H1 (cell line): ENCODE measurements around the gene NKX2-4. TPM values are rescaled to one million over a fixed set of nuclear protein-coding genes. Genes with fewer than 3 reads are reported as not detected.

Experiments
- CTCF ChIA-PET: fragments of 300-600 bp; sonication (Branson Sonifier 250); formaldehyde crosslinking; loops from one replicate; lab custom pipeline; 2021; ENCODE audit not compliant: partially characterized antibody; lab: Charles Lee
- POLR2A ChIA-PET: fragments of 300-600 bp; sonication (Branson Sonifier 250); formaldehyde crosslinking; loops from one replicate; lab custom pipeline; 2021; ENCODE audit warnings: inconsistent platforms; ENCODE audit not compliant: partially characterized antibody; lab: Charles Lee
- DNase-seq, 2 experiments: peaks; one replicate each; pipeline versions ENCODE4 v3.0.0 to v3.0.0-alpha.2; 2010 to 2022; ENCODE audit warnings: low spot score in 2 of 2, low read depth in 1 of 2, mixed read lengths in 1 of 2
- FAIRE-seq: peaks from 2 replicates; lab custom pipeline; 2011; peaks lifted over from hg19 to GRCh38; lab: Jason Lieb, UNC
- H2AFZ ChIP-seq: 2 replicates; pipeline ENCODE4 v1.8.1; 2012; ENCODE audit warnings: low read length, inconsistent platforms
- H2AK5ac ChIP-seq: 2 replicates; pipeline ENCODE4 v1.6.1; 2013; ENCODE audit warnings: low read depth, low read length
- H2BK120ac ChIP-seq: replicated peaks from 2 replicates; pipeline ENCODE3; 2013; ENCODE audit warnings: low read depth, low read length, inconsistent platforms
- H2BK12ac ChIP-seq: 2 replicates; pipeline ENCODE4 v1.6.1; 2013; ENCODE audit warnings: low read depth, low read length
- H2BK15ac ChIP-seq: 2 replicates; pipeline ENCODE4 v1.6.1; 2013; ENCODE audit warnings: low read length
- H2BK20ac ChIP-seq: 2 replicates; pipeline ENCODE4 v1.6.1; 2013; ENCODE audit warnings: low read length
- H2BK5ac ChIP-seq: 2 replicates; pipeline ENCODE4 v1.6.1; 2013; ENCODE audit warnings: low read depth, low read length
- H3K14ac ChIP-seq: 2 replicates; pipeline ENCODE4 v1.6.1; 2013; ENCODE audit warnings: inconsistent platforms; ENCODE audit not compliant: insufficient read length
- H3K18ac ChIP-seq: 2 replicates; pipeline ENCODE4 v1.6.1; 2013; ENCODE audit warnings: low read length; ENCODE audit errors: extremely low read depth
- H3K23ac ChIP-seq: 2 replicates; pipeline ENCODE4 v1.6.1; 2013; ENCODE audit warnings: inconsistent platforms; ENCODE audit not compliant: insufficient read length
- H3K23me2 ChIP-seq: 2 replicates; pipeline ENCODE4 v1.6.1; 2013; ENCODE audit warnings: low read depth, low read length
- H3K27ac ChIP-seq: 2 replicates; pipeline ENCODE4 v1.6.1; 2011; ENCODE audit warnings: low read depth, low read length, inconsistent platforms
- H3K27me3 ChIP-seq, 4 experiments: replicated peaks in 1 of 4; 1 replicate in 1 of 4; 2 replicates in 3 of 4; pipeline versions ENCODE4 v1.6.1 to v1.8.1; 2011 to 2013; ENCODE audit warnings: low read length in 3 of 4, mild to moderate bottlenecking in 3 of 4, inconsistent platforms in 2 of 4, mixed read lengths in 2 of 4, moderate library complexity in 1 of 4; ENCODE audit not compliant: control insufficient read depth in 3 of 4, insufficient read depth in 3 of 4; ENCODE audit errors: extremely low read depth in 1 of 4
- H3K36me3 ChIP-seq, 4 experiments: 2 replicates each; pipeline versions ENCODE4 v1.6.1 to v1.8.1; 2011 to 2013; ENCODE audit warnings: mild to moderate bottlenecking in 4 of 4, low read length in 3 of 4, moderate library complexity in 2 of 4, control low read depth in 1 of 4, inconsistent platforms in 1 of 4; ENCODE audit not compliant: insufficient read depth in 4 of 4, control insufficient read depth in 2 of 4
- H3K4ac ChIP-seq: replicated peaks from 2 replicates; pipeline ENCODE3; 2013; ENCODE audit warnings: low read length, low read depth, mixed read lengths, inconsistent platforms; ENCODE audit not compliant: insufficient read length
- H3K4me1 ChIP-seq, 4 experiments: replicated peaks in 1 of 4; 1 replicate in 1 of 4; 2 replicates in 3 of 4; pipeline versions ENCODE4 v1.6.1 to v1.8.1; 2011 to 2013; ENCODE audit warnings: low read length in 3 of 4, inconsistent platforms in 2 of 4, mixed read lengths in 1 of 4; ENCODE audit not compliant: insufficient read depth in 4 of 4, control insufficient read depth in 3 of 4
- H3K4me2 ChIP-seq, 2 experiments: 2 replicates each; pipeline versions ENCODE4 v1.6.1 to v1.8.1; 2011 to 2013; ENCODE audit warnings: low read depth in 2 of 2, low read length in 2 of 2, control low read depth in 1 of 2, inconsistent platforms in 1 of 2, mild to moderate bottlenecking in 1 of 2; ENCODE audit not compliant: insufficient read depth in 1 of 2
- H3K4me3 ChIP-seq, 4 experiments: fragments of 200-600, 300-600 bp in 1 of 4; sonication (generic), shearing (Covaris generic), sonication (Bioruptor Twin) in 1 of 4; 2 replicates each; pipeline versions ENCODE4 v1.5.1 to v1.8.1; 2011 to 2016; ENCODE audit warnings: low read length in 4 of 4, low read depth in 3 of 4, control low read depth in 2 of 4, inconsistent platforms in 2 of 4, mild to moderate bottlenecking in 2 of 4, mixed read lengths in 1 of 4, moderate library complexity in 1 of 4; ENCODE audit not compliant: insufficient read depth in 2 of 4; ENCODE audit errors: extremely low read depth in 1 of 4
- H3K56ac ChIP-seq: replicated peaks from 2 replicates; pipeline ENCODE3; 2013; ENCODE audit warnings: low read depth, mild to moderate bottlenecking, mixed read lengths, low read length, inconsistent platforms; ENCODE audit not compliant: insufficient read length
- H3K79me1 ChIP-seq: 2 replicates; pipeline ENCODE4 v1.6.1; 2013; ENCODE audit warnings: low read depth, low read length, control low read depth
- H3K79me2 ChIP-seq, 2 experiments: 2 replicates each; pipeline versions ENCODE4 v1.6.1 to v1.8.1; 2012 to 2013; ENCODE audit warnings: low read length in 2 of 2, mild to moderate bottlenecking in 2 of 2, inconsistent platforms in 1 of 2; ENCODE audit not compliant: insufficient read depth in 2 of 2, control insufficient read depth in 1 of 2
- H3K9ac ChIP-seq, 4 experiments: replicated peaks in 1 of 4; 1 replicate in 1 of 4; 2 replicates in 3 of 4; pipeline versions ENCODE4 v1.6.1 to v1.8.1; 2011 to 2013; ENCODE audit warnings: low read depth in 3 of 4, low read length in 3 of 4, control low read depth in 2 of 4, mild to moderate bottlenecking in 2 of 4, moderate library complexity in 2 of 4, inconsistent platforms in 1 of 4; ENCODE audit errors: extremely low read depth in 1 of 4
- H3K9me3 ChIP-seq, 2 experiments: 2 replicates each; pipeline versions ENCODE4 v1.6.1 to v1.8.1; 2012 to 2013; ENCODE audit warnings: mild to moderate bottlenecking in 2 of 2, moderate library complexity in 2 of 2, control low read depth in 1 of 2, inconsistent platforms in 1 of 2, low read depth in 1 of 2, low read length in 1 of 2, mixed read lengths in 1 of 2; ENCODE audit not compliant: insufficient read depth in 2 of 2
- H4K20me1 ChIP-seq, 2 experiments: replicated peaks in 1 of 2; 2 replicates each; pipeline versions ENCODE3 to v1.8.1; 2011 to 2013; ENCODE audit warnings: inconsistent platforms in 2 of 2, low read length in 2 of 2, mild to moderate bottlenecking in 1 of 2; ENCODE audit not compliant: insufficient read depth in 2 of 2, control insufficient read depth in 1 of 2
- H4K5ac ChIP-seq: 2 replicates; pipeline ENCODE4 v1.6.1; 2013; ENCODE audit warnings: low read length, low read depth, mixed read lengths, inconsistent platforms; ENCODE audit not compliant: insufficient read length
- H4K8ac ChIP-seq: 2 replicates; pipeline ENCODE4 v1.8.0; 2013; ENCODE audit warnings: mild to moderate bottlenecking, moderate library complexity, low read length, inconsistent platforms; ENCODE audit not compliant: insufficient read depth; ENCODE audit errors: extremely low read depth
- H4K91ac ChIP-seq: replicated peaks from 2 replicates; pipeline ENCODE3; 2013; ENCODE audit warnings: low read length, mixed read lengths, inconsistent platforms; ENCODE audit not compliant: insufficient read length
- CHD2 ChIP-seq: IDR thresholded peaks from 2 replicates; pipeline ENCODE4 v1.6.1; 2012; ENCODE audit warnings: low read length, improper control_type of control experiment
- CREB1 ChIP-seq: IDR thresholded peaks from 2 replicates; pipeline ENCODE4 v1.6.1; 2012; ENCODE audit warnings: inconsistent platforms
- E2F6 ChIP-seq: IDR thresholded peaks from 2 replicates; pipeline ENCODE4 v1.6.1; 2012; ENCODE audit warnings: inconsistent platforms
- EP300 ChIP-seq, 2 experiments: IDR thresholded peaks; 1 replicate in 1 of 2; 2 replicates in 1 of 2; pipeline ENCODE4 v1.6.1; 2011 to 2012; ENCODE audit warnings: low read depth in 2 of 2, low read length in 2 of 2, mild to moderate bottlenecking in 2 of 2, borderline replicate concordance in 1 of 2, inconsistent platforms in 1 of 2, moderate library complexity in 1 of 2
- KDM1A ChIP-seq: fragments of 200-600, 300-600 bp; sonication (generic); IDR thresholded peaks from 2 replicates; pipeline ENCODE4 v1.7.1; 2016; ENCODE audit warnings: mild to moderate bottlenecking, low read length, borderline replicate concordance
- KDM4A ChIP-seq: IDR thresholded peaks from one replicate; pipeline ENCODE4 v1.7.1; 2012; ENCODE audit warnings: low read depth, mild to moderate bottlenecking, moderate library complexity, low read length, inconsistent platforms; ENCODE audit not compliant: severe bottlenecking
- MAX ChIP-seq: IDR thresholded peaks from 2 replicates; pipeline ENCODE4 v1.6.1; 2012; ENCODE audit warnings: inconsistent platforms
- RNF2 ChIP-seq: fragments of 200-900, 300-1000 bp; sonication (generic); IDR thresholded peaks from 2 replicates; pipeline ENCODE4 v1.7.1; 2016; ENCODE audit warnings: borderline replicate concordance, low read depth, mild to moderate bottlenecking, antibody characterized with exemption, low read length; ENCODE audit not compliant: poor library complexity, severe bottlenecking; ENCODE audit errors: missing control alignments
- SAP30 ChIP-seq: fragments of 300-600 bp; sonication (generic); IDR thresholded peaks from 2 replicates; pipeline ENCODE4 v1.7.1; 2012; ENCODE audit warnings: low read length, moderate library complexity, mild to moderate bottlenecking, inconsistent platforms; ENCODE audit not compliant: insufficient read depth, insufficient replicate concordance
- TCF12 ChIP-seq: IDR thresholded peaks from 2 replicates; pipeline ENCODE4 v1.6.1; 2011; ENCODE audit warnings: low read depth, mild to moderate bottlenecking, low read length
- WGBS, 2 experiments: shearing (Covaris generic) in 1 of 2; methylation state at CpG; one replicate each; pipeline versions ENCODE4 v1.1.6 to v1.1.7; 2013 to 2015; ENCODE audit warnings: low lambda C conversion rate in 2 of 2, mixed read lengths in 2 of 2, inconsistent platforms in 1 of 2, low coverage in 1 of 2, missing lambda C conversion rate in 1 of 2; ENCODE audit not compliant: insufficient replicate concordance in 2 of 2, insufficient coverage in 1 of 2, insufficient read length in 1 of 2; ENCODE audit errors: extremely low coverage in 1 of 2, missing lambda C conversion rate in 1 of 2; 5-methylcytosine and 5-hydroxymethylcytosine counted together
- polyA plus RNA-seq, 7 experiments: library from polyadenylated mRNA; depleted of rRNA in 3 of 7; stranded (reverse) in 5 of 7; unstranded in 2 of 7; fragments of >200 nt in 5 of 7; fragments of 200-250 nt in 2 of 7; gene quantifications; 1 replicate in 5 of 7; 2 replicates in 1 of 7; 4 replicates in 1 of 7; pipeline versions ENCODE4 v1.2.1 to v1.2.3, GENCODE V29; 2011 to 2013; ENCODE audit warnings: missing spikeins in 2 of 7, mixed read lengths in 2 of 7
- total RNA-seq: library from RNA; stranded (reverse); fragmentation: NEBNext Ultra II Directional; extraction: Animal tissue kit (Norgen Biotek cat#: 25700); gene quantifications from 2 replicates; pipeline ENCODE4 v1.2.1, GENCODE V29; 2021

Gene NKX2-4
- total and polyA plus RNA-seq, 2 of the 8 experiments (the other 6 are each of a cell fraction or from before 2014, with no cell fraction given) = 0.12 to 0.37 TPM

- H4K8ac ChIP-seq = peak overlapping the region; percentile 44; the same call in 1 of the 2 replicates
- peaks cover 0 to 9% of the 10 kb centered on the region in 2 experiments; a peak in 1 of 4 replicates for H3K9me3 ChIP-seq
- H2AK5ac ChIP-seq = no peak overlapping the region
- no peak overlapping the region for H2BK120ac ChIP-seq
- peak overlapping the region; percentile 20 to 53 (median 23) for H3K4me3 ChIP-seq
- H2AFZ ChIP-seq = no peak overlapping the region
- no peak overlapping the region for H3K27ac ChIP-seq
- H3K4me1 ChIP-seq = no peaks in the 10 kb centered on the region; a peak in 1 of 7 replicates
- no peak overlapping the region for H2BK20ac ChIP-seq
- H3K9ac ChIP-seq = no peak overlapping the region
- no peak overlapping the region for H3K18ac ChIP-seq
- H3K4ac ChIP-seq = no peak overlapping the region
- H3K79me1 ChIP-seq = no peaks in the 10 kb centered on the region
- H3K14ac ChIP-seq = no peak overlapping the region
- ChIA-PET CTCF (interaction anchor here (1.2 kb wide), 2 partner anchors 162 to 174 kb away, joined by 3 to 4 read pairs; no protein-coding TSS in a partner anchor), POLR2A (interaction anchor here (1.0 to 1.3 kb wide), 2 partner anchors 94 kb away, joined by 3 to 4 read pairs; partner anchors contain the start of gene XRN2)
- H3K23ac ChIP-seq = no peak overlapping the region
- H3K79me2 ChIP-seq = no peaks in the 10 kb centered on the region
- peak in 1 of 2 experiments; percentile 70 for DNase-seq
- H3K56ac ChIP-seq = no peak overlapping the region
- H2BK15ac ChIP-seq = no peak overlapping the region
- H2BK12ac ChIP-seq = no peak overlapping the region
- peak overlapping the region; percentile 56 to 62 for H3K4me2 ChIP-seq
- no peak overlapping the region for H4K91ac ChIP-seq
- H3K27me3 ChIP-seq = peaks cover 55 to 91% (median 78%) of the 10 kb centered on the region in 4 experiments
- peaks cover 0 to 3% of the 10 kb centered on the region in 2 experiments for H4K20me1 ChIP-seq
- H3K23me2 ChIP-seq = no peaks in the 10 kb centered on the region; the same call in 1 of the 2 replicates
- no peak overlapping the region for H2BK5ac ChIP-seq
- WGBS, 2 experiments = 2% methylated on average over 47 of the region's 116 CpGs; no CpG with 5 or more reads in 1 of the 2 experiments
- FAIRE-seq = no peak
- peaks cover 0 to 16% (median 0%) of the 10 kb centered on the region in 4 experiments; a peak in 1 of 8 replicates for H3K36me3 ChIP-seq
- no peak overlapping the region for H4K5ac ChIP-seq
- TF ChIP-seq RNF2 = peak; percentile 22
- TF ChIP-seq EP300 (IDR thresholded peaks at IDR 0.05; ENCODE audit: borderline replicate concordance in 1 of 2, low read depth in 2 of 2, low read length in 2 of 2) = 0 out of 3 replicates have a peak, but pooled peaks of 1 of the 2 experiments have one; percentile 3
- no peak for TF ChIP-seq TCF12
- TF ChIP-seq KDM1A = no peak
- TF ChIP-seq CHD2 = no peak
- TF ChIP-seq SAP30 = no peak
- TF ChIP-seq E2F6 = peak; percentile 64
- no peak for TF ChIP-seq CREB1
- TF ChIP-seq MAX = peak; percentile 63
- TF ChIP-seq KDM4A = peak; percentile 93
Observed at GRCh38 chr20:21396599-21397340, 556 bp downstream of the NKX2-4 start.
